SKM-1 treated with dmso at 0.1 percent for 144 hours (cell line): ENCODE data around the gene ADRA2C.

Experiments used
- DNase-seq: peaks from one replicate; lab custom pipeline; 2025; ENCODE audit not compliant: unreplicated experiment; lab: John Stamatoyannopoulos, UW

ADRA2C gene

DNA sequence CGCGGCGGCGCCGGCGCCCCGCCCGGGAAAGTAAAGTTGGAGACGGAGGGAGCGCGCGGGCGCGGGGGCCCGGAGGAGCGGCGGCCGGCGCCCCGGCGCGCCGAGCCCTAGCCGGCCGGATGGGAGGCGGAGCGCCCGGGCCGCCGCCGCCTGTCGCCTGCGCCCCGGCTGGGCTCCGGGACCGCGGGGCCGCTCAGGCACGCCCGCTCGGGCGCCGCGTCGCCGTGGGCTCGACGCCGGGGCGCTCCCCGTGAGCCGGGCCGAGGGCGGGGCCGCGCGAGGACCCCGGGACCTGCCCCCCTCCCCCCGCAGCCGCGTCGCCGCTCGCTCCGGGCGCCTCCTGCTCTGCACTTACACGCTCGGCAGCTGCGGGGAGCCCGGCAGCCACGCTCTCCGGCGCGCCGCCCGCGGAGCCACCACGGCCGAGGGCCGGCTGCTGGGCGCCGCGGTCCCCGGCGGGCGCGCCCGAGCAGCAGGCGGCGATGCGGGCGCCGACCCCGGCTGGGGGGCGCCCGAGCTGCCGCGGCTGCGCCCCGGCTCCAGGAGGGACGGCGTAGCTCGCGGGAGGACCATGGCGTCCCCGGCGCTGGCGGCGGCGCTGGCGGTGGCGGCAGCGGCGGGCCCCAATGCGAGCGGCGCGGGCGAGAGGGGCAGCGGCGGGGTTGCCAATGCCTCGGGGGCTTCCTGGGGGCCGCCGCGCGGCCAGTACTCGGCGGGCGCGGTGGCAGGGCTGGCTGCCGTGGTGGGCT is at the start of gene ADRA2C:
ADRA2C (plus strand) TSS at position 350 of the 749 bp plus-strand sequence; CDS start at position 572, 222 bp downstream.
- no peak for DNase-seq

GRCh38 chr4:3716631-3717235 is 49.5 kb upstream of the ADRA2C start:
- DNase-seq = no peak

DNA sequence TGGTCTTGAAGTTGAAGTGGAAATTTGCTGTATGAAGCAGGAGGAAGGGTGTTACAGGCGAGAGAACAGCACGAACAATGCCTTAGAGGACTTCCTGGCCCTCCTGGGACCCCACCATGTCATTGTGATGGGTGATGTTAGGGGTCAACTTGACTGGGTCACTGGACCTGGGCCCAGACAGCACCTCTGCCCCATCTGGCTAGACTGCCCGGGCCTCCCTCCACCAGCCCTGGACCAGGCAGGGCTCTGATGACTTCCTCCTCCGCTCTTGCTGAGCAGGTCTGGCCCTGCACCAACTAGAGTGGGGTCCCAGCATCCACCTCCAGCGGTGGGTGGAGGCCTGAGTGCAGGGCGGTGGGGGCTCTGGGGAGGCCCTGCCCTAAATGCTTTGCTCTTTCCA is 48.9 kb upstream of the ADRA2C start:
- DNase-seq = no peak

DNA sequence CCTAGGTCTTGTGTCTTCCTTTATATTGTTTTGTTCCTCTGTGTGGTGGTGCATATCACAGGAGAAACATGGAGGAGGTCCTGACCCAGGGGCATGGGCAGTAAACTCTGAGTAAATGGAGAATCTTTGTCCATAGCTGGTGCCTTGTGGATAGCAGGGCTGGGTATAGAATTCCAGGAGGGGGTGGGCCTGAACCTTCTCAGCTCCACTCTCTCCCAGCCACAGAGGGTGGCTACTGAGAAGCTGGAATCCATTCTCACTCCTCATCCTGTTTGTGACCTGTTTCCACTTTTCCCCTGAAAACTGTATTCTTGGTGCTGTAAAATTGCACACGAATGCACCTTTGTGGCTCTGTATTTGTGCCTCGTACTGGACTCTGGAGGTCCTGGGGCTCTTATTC is 47.7 kb upstream of the ADRA2C start:
- DNase-seq = no peak

DNA sequence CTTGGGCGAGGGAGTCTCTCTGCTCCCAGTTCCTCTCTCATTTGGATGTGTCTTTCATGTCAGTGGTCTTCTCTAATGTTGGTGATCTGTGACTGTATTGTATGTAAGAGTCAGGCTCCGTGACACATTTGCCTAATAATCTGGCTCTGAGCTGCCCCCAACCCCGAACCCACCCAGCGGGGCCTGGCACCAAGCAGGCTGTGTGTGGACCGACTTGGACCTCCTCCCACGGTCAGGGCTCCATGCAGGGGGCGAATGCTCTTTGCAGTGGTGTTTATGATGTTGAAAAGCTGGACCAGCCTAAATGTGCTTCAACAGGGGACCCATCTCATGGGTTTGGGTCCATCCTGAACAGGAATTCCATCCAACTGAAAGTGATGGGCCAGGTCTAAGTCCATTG is 47.0 kb upstream of the ADRA2C start:
- DNase-seq = no peak

DNA sequence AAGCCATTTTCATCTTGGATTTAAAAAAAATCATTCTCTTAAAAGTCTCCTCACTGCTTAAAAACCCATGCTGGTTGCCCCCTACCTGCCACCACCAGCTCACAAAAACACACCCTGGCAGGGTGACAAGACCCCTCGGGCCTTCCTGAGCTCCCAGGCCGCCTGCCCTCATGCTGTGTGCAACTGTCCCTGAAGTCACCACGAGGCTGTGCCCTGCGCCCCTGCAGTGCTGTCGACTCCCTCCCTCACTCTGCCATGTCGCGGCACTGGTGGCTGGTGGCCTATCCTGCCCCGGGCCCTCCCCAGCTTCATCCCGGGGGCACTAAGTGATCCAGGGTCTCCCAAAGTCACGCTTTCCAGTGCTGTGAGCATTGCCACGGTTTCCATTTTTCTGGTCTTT is 46.3 kb upstream of the ADRA2C start:
- DNase-seq = no peak

DNA sequence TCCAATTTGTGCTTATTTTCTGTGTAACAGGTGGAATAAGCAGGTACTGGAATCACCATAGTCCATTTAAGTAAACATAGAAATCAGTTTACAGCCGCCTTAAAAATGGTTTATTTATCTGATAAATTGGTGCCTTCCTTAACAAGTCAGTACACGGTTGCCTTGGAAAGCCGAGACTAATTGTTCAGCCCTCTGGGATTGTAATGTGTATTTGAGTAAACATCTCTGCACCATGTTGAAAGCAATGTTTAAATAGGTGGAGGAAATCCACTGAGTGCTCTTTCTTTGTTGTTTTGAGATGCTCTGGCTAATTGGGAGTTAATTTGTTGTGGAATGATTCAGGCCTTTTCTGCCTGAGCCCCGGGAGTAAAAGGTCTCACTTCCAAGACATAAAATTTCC is 45.7 kb upstream of the ADRA2C start:
- DNase-seq = no peak

GRCh38 chr4:3721186-3721585 is 45.0 kb upstream of the ADRA2C start:
- DNase-seq = no peak

GRCh38 chr4:3721627-3722026 is 44.6 kb upstream of the ADRA2C start:
- DNase-seq = no peak

DNA sequence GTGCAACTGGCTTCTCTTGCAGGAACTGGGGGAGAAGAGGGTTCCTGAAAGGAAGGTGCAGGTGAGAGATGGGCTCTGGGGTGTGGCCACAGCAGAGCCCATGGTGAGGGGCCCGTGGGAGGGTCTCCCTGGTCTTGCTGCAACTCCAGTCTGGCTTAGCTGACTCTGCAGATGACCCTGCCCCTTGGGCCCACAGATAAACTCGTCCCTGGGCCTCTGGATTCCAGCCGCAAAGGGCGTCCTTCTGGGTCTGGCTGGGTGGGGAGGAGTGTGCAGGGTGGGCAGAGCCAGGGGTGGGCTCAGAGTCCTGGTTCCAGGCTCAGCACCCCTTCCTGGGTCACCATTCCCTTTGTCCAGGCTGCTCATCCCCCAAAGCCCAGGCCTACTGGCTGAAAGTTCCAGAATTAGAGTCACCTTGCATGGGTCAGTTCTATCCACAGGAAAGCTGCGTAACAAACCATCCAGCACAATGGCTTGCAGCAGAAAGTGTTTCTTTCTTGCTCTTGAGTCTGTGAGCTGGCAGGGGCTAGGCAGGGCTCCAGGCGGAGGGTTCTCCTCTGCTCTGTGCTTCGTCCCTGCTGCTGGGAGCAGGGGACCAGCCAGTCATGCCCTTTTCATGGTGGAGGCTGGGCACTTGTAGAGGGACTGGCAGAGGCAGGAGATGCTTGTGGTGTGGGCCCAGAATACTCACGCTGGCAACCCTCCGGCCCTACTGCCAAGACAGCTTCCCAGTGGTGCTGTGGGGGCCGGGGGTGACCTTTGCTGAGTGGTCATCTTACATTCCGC is 43.5 kb upstream of the ADRA2C start:
- no peak for DNase-seq

GRCh38 chr4:3723232-3723642 is 42.9 kb upstream of the ADRA2C start:
- no peak for DNase-seq

DNA sequence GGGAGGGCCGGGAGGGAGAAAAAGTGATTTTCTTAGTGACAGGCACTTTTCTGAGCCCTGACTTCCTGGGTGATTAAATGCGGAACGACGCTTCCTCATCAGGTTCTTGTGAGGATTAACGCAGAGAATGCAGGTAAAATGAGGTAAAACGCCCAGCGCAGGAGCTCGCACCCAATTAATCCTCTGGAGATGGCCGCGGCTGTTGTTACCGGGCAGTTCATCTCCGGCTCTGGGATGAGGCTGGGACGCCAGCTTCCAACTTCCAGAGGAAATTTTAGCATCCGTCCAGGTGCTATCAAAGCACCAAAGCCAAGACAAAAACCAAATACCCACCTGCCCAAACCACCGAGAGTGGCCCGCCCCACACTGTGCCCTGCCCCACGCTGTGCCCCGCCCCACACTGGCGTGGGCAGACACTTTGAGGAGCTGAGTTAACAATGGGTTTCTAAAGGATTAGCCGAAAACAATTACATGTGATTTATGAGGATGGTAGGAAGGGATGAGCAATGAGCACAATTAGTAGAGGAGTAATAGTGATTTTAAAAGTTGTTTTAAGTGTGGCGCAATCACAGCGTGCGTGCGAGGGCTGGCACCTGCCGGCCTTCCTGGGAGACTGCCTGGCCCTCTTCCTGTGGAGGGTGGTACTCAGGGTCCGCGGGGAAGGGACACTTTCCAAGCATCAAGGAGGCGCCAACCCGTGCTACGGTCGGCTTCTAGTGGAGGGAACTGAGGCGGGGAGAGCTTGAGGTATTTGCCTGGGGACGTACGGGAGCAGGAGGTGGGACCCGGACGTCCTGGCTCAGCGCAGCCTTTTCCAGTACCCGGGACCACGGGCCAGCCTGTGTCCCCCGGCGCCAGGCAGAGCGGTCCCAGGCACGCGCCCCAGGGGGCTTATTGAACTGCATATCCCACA is 41.6 kb upstream of the ADRA2C start:
- no peak for DNase-seq

- no peak for DNase-seq
Observed at GRCh38 chr4:3725936-3726870, 40.0 kb upstream of the ADRA2C start.

DNA sequence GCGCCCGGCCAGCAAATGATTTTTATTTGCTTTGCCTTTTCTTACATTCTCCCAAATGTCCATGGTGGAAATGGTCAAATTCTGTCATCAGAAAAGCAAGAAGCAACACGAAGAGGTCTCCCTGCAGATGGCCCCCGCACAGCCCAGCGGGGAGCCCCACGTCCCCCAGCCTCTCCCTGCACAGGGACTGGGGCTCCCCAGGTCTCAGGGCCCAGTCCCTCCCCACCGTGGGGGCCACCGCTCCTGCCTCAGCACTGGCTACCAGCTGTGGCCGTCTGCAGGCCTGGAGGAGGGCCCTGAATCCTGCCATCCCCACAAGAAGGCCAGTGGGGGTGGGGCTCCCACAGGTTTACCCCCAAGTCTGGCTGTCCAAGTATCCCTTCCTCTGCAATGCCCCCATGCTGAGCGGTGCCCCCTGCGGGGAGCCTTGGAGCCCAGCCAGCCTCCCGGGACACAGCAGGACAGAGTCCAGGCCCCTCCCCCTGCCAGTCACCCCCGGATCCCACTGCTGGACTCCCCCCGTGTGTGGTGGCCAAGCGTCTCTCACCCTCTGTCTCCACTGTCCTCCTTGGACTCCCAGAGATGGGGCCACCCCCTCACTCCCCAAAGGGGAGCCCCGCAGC is 38.2 kb upstream of the ADRA2C start:
- DNase-seq = no peak

GRCh38 chr4:3729188-3729881 is 36.9 kb upstream of the ADRA2C start:
- DNase-seq = no peak

DNA sequence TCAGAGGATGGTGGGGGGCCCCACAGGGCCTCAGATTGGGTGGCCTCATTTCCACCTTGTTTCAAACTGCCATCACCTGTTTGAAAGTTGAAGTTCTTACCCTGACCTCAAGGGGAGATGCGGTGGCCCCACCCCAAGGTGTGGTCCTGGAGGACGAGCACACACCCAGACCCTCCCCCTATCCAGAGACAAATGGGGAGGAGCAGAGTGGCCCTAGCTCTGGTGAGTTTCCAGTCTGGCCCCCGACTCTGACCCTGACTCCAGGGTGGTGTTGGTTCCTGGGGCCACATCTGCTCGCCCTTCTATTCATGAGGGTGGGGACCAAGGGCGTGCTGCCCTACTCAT is 36.3 kb upstream of the ADRA2C start:
- no peak for DNase-seq

DNA sequence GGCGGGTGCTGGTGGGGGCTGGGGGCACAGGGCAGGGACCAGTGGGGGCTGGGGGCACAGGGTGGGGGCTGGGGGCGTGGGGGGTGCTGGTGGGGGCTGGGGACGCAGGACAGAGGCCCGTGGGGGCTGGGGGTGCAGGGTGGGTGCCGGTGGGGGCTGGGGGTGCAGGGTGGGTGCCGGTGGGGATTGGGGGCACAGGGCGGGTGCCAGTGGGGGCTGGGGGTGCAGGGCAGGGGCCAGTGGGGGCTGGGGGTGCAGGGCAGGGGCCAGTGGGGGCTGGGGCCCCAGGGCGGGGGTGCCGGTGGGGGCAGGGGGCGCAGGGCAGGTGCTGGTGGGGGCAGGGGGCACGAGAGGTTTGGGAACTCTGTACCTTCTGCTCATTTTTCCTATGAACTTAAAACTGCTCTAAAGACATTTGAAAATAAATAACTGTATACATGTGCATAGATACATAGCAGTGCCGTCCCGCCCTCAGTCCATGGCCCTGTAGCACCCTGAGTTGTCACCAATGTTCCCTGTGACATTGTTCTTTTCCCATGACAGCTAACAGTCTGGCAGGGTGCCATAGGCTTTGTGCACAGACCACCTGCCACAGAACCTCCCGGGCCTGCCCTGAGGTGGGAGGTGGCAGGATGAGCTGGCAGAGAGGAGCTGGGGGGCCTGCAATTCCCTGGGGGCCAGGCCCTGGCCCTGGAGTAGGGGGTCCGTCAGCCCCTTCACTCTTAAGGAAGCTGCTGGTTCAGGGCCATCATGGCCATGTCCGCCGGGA is 35.6 kb upstream of the ADRA2C start:
- DNase-seq = no peak
